CD4-positive, alpha-beta T cell (primary cell): ENCODE data around the gene MCF2L2. TPM values are rescaled to one million over a fixed set of nuclear protein-coding genes. Genes with fewer than 3 reads are reported as not detected.

Source experiments
- ATAC-seq: fragments of 200-7000 bp; cut with Tn5 transposase; one replicate; pipeline ENCODE4 v1.10.0; 2022; ENCODE audit warnings: mild to moderate bottlenecking; ENCODE audit not compliant: poor library complexity
- CTCF ChIA-PET: fragments of 350-600 bp; sonication (Branson Sonifier 250); formaldehyde crosslinking; loops from one replicate; lab custom pipeline; 2021; ENCODE audit warnings: antibody characterized with exemption, inconsistent platforms; lab: Charles Lee
- POLR2A ChIA-PET: fragments of 350-600 bp; sonication (Branson Sonifier 250); formaldehyde crosslinking; loops from one replicate; lab custom pipeline; 2021; ENCODE audit warnings: antibody characterized with exemption, inconsistent platforms; lab: Charles Lee
- DNase-seq, 14 experiments: peaks; one replicate each; pipeline ENCODE4 v3.0.0-alpha.2; 2013 to 2020; ENCODE audit warnings: mixed read lengths in 2 of 14
- H3K27ac ChIP-seq, 2 donors: one replicate each; pipeline versions ENCODE4 v1.5.1 to v1.7.0; 2013; ENCODE audit warnings: low read length in 2 of 2, low read depth in 1 of 2, mild to moderate bottlenecking in 1 of 2
- H3K27me3 ChIP-seq, 2 experiments: 1 replicate in 1 of 2; 2 replicates in 1 of 2; pipeline versions ENCODE4 v1.6.1 to v1.7.0; 2013; ENCODE audit warnings: low read length in 2 of 2, control low read depth in 1 of 2, mild to moderate bottlenecking in 1 of 2, moderate library complexity in 1 of 2; ENCODE audit not compliant: insufficient read depth in 2 of 2, control insufficient read depth in 1 of 2
- H3K36me3 ChIP-seq: one replicate; pipeline ENCODE4 v1.6.1; 2013; ENCODE audit warnings: low read length, control low read depth; ENCODE audit not compliant: insufficient read depth
- H3K4me1 ChIP-seq: one replicate; pipeline ENCODE4 v1.6.1; 2013; ENCODE audit warnings: low read length, control low read depth; ENCODE audit not compliant: insufficient read depth
- H3K4me3 ChIP-seq: one replicate; pipeline ENCODE4 v1.5.1; 2013; ENCODE audit warnings: mild to moderate bottlenecking, low read length, moderate library complexity
- H3K9me3 ChIP-seq, 2 experiments: 1 replicate in 1 of 2; 2 replicates in 1 of 2; pipeline versions ENCODE4 v1.6.1 to v1.7.0; 2013; ENCODE audit warnings: low read length in 2 of 2, mild to moderate bottlenecking in 2 of 2, control low read depth in 1 of 2, moderate library complexity in 1 of 2; ENCODE audit not compliant: control insufficient read depth in 1 of 2, insufficient read depth in 1 of 2
- H3K27ac Mint-ChIP-seq: one replicate; pipeline ENCODE4 v1.8.0; 2020; ENCODE audit warnings: mixed read lengths
- H3K27me3 Mint-ChIP-seq: one replicate; pipeline ENCODE4 v1.8.0; 2021; ENCODE audit warnings: mixed read lengths
- H3K36me3 Mint-ChIP-seq: one replicate; pipeline ENCODE4 v1.8.0; 2021; ENCODE audit warnings: low read depth, mixed read lengths
- H3K4me1 Mint-ChIP-seq: one replicate; pipeline ENCODE4 v1.8.0; 2021; ENCODE audit warnings: low read depth, mixed read lengths
- H3K4me3 Mint-ChIP-seq: one replicate; pipeline ENCODE4 v1.8.0; 2020; ENCODE audit warnings: mild to moderate bottlenecking, mixed read lengths
- H3K9me3 Mint-ChIP-seq: one replicate; pipeline ENCODE4 v1.8.0; 2020; ENCODE audit warnings: mixed read lengths
- CTCF ChIP-seq: fragments of 200-600 bp; IDR thresholded peaks from one replicate; pipeline ENCODE4 v1.8.0; 2022; ENCODE audit warnings: antibody characterized with exemption, mild to moderate bottlenecking
- intact Hi-C, 2 experiments: fragments of 100-400 bp; cut with DNase I in 1 of 2; cut with micrococcal nuclease in 1 of 2; formaldehyde crosslinking; loops; one replicate each; pipeline versions ENCODE4 v1.15.1 to v1.9.0; 2023 to 2025; cut with DNase I, micrococcal nuclease
- total RNA-seq, 174 experiments: library from RNA in 2 of 174; stranded (reverse) in 2 of 174; gene quantifications; one replicate each; pipeline ENCODE4 v1.2.3 and lab custom pipeline; 2021 to 2026

Gene MCF2L2
- total RNA-seq, 2 experiments from 2014 or later, result 3.8 to 4.1 TPM

GRCh38 chr3:183134844-183135243 is 293.6 kb downstream of the MCF2L2 start:
- Mint-ChIP-seq H3K9me3 (no peaks in the 10 kb centered on the region), H3K4me1 (no peaks in the 10 kb centered on the region), H3K4me3 (no peak overlapping the region), H3K27ac (no peak overlapping the region), H3K36me3 (peaks cover 26% of the 10 kb centered on the region), H3K27me3 (no peaks in the 10 kb centered on the region)
- no peaks in the 10 kb centered on the region for H3K36me3 ChIP-seq
- H3K9me3 ChIP-seq, result peaks cover under 1 to 8% of the 10 kb centered on the region in 2 experiments
- no peak overlapping the region for H3K4me3 ChIP-seq
- ChIA-PET POLR2A (no interaction called here), CTCF (no interaction called here)
- DNase-seq, result no peak
- H3K27me3 ChIP-seq, result no peaks in the 10 kb centered on the region
- intact Hi-C loops, result no loop called here
- ATAC-seq, result no peak
- no peaks in the 10 kb centered on the region for H3K4me1 ChIP-seq
- H3K27ac ChIP-seq, result no peak overlapping the region
- TF ChIP-seq CTCF, result no peak

DNA sequence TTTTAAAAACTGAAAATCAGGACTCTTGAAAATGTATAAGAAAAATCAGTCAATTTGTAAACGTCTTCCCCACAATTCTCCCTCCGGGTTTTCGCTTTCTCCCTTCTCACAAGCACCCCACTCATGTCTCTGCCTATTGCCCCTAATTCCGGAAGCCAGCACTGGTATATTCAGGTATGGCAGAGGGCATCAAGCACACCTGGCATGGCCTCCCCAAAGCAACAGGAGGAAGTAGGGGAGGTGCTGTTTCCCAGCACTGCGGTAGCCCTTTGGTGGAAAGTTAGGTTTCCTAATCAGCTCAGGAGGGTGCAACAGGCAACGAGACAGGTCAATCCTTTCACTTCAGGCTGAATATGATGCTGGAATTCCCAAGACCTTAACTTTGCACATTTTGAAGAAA is 296.0 kb downstream of the MCF2L2 start:
- ATAC-seq (no peak), DNase-seq (no peak)
- H3K4me1 Mint-ChIP-seq, result no peaks in the 10 kb centered on the region
- no peak overlapping the region for H3K27ac ChIP-seq
- H3K27me3 ChIP-seq, result no peaks in the 10 kb centered on the region
- H3K9me3 Mint-ChIP-seq, result peaks cover 7% of the 10 kb centered on the region
- intact Hi-C loops, result no loop called here
- peaks cover 8 to 10% of the 10 kb centered on the region in 2 experiments for H3K9me3 ChIP-seq
- no peaks in the 10 kb centered on the region for H3K36me3 ChIP-seq
- ChIA-PET CTCF (no interaction called here), POLR2A (no interaction called here)
- no peaks in the 10 kb centered on the region for H3K4me1 ChIP-seq
- no peak for TF ChIP-seq CTCF
- H3K27ac Mint-ChIP-seq, result no peak overlapping the region
- H3K36me3 Mint-ChIP-seq, result peaks cover 26% of the 10 kb centered on the region
- H3K4me3 Mint-ChIP-seq, result no peak overlapping the region
- no peaks in the 10 kb centered on the region for H3K27me3 Mint-ChIP-seq
- H3K4me3 ChIP-seq, result no peak overlapping the region

- H3K36me3 ChIP-seq, result no peaks in the 10 kb centered on the region
- Mint-ChIP-seq H3K9me3 (peaks cover 7% of the 10 kb centered on the region), H3K27ac (no peak overlapping the region), H3K27me3 (no peaks in the 10 kb centered on the region), H3K4me1 (no peaks in the 10 kb centered on the region), H3K4me3 (no peak overlapping the region), H3K36me3 (peaks cover 26% of the 10 kb centered on the region)
- ChIA-PET POLR2A (no interaction called here), CTCF (no interaction called here)
- no peaks in the 10 kb centered on the region for H3K4me1 ChIP-seq
- DNase-seq (no peak), ATAC-seq (no peak)
- no peaks in the 10 kb centered on the region for H3K27me3 ChIP-seq
- H3K4me3 ChIP-seq, result no peak overlapping the region
- no peak overlapping the region for H3K27ac ChIP-seq
- no peak for TF ChIP-seq CTCF
- intact Hi-C loops, result no loop called here
- H3K9me3 ChIP-seq, result peaks cover 8 to 10% of the 10 kb centered on the region in 2 experiments
Observed at GRCh38 chr3:183131735-183132134, 296.7 kb downstream of the MCF2L2 start.
